ENCODE measurements around the gene HOXC13. TPM values are rescaled to one million over a fixed set of nuclear protein-coding genes. Genes with fewer than 3 reads are reported as not detected.

Gene HOXC13
- total RNA-seq, 1 donor from 2014 or later, result not detected

DNA sequence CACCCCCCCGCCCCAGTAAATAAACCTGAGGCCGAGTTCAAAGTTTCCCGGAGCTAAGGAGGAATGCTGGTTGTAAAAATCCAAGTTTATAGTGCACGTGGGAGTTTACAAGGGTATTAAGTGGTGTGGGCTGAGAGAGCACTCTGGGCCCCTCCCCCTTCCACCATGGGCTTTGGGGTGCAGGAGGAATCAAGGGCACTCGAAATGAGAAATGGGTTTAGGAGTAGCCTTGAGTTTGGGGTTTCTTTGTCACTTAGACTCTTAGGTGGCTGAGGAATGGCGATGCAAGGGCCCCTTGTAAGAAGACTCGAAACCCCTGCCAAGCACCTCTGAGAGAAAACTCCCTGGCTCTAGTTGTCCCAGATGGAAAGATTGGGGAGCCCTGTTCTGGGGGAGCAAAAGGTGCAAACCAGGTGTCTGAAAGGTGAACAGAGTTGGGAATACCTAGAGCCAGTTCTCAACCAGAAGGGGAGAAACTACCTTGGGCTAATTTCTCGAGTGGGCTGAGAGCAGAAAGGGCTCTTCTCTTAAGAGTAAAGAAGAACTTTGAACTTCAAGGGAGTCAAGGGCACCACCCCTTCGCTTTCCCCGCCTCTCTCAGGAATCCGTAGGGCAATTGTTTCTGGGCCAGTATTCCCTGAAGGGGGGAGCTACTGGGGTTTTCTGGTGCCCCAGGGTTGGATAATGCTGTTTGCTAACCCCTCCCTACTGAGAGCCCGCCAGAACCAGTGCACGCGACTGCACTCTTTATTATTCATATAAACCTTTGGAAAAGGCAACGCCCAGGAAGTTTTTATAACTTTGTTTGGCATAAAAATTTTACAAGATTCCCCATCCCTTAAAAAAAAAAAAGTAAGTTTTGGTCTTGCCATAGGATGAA, 40.1 kb downstream of the HOXC13 start:
- Histone ChIP-seq H3K27me3 (peaks cover 99% of the 10 kb centered on the region), H3K4me1 (peaks cover 10% of the 10 kb centered on the region), H3K36me3 (no peaks in the 10 kb centered on the region), H3K27ac (no peak overlapping the region), H3K4me3 (no peak overlapping the region), H3K9me3 (no peaks in the 10 kb centered on the region)
- DNase-seq (no peak), ATAC-seq (no peak)
- intact Hi-C loops (cut with DNase I), result no loop called here
- TF ChIP-seq, protein P1, sequence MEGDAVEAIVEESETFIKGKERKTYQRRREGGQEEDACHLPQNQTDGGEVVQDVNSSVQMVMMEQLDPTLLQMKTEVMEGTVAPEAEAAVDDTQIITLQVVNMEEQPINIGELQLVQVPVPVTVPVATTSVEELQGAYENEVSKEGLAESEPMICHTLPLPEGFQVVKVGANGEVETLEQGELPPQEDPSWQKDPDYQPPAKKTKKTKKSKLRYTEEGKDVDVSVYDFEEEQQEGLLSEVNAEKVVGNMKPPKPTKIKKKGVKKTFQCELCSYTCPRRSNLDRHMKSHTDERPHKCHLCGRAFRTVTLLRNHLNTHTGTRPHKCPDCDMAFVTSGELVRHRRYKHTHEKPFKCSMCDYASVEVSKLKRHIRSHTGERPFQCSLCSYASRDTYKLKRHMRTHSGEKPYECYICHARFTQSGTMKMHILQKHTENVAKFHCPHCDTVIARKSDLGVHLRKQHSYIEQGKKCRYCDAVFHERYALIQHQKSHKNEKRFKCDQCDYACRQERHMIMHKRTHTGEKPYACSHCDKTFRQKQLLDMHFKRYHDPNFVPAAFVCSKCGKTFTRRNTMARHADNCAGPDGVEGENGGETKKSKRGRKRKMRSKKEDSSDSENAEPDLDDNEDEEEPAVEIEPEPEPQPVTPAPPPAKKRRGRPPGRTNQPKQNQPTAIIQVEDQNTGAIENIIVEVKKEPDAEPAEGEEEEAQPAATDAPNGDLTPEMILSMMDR (IDR thresholded peaks at IDR 0.05), result no peak

DNA sequence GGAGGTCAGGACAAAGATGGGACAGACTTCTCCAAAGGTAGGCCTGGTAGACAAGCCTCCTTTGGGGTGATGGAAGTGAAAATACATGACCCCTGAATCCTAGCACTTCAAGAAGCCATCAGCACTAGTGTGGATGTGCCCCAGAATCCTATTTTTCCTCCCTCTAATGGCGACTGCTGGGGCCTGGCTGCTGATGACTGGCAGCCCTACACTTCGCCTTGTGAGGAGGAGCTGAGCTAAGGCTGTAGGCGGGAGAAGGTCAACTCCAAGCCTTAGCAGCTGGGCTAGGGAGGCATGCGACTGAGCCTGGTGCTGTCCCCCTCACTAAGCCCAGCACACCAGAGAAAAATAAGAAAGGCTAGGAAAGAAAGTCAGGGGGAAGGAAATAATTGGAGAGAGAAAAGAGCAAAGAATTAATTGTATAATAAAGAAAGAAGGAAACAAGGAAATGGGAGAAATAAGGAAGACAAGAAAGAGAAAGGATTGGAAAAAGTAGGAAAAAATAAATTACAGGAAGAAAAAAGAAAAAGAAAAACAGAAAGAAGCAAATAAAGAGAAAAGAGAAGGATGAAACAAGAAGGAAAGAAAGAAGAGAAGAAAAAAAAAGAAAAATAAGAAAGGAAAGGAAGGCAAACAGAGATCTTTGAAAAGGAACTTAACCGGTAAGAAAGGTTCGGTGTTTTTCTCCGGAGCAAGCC, 41.6 kb downstream of the HOXC13 start:
- TF ChIP-seq, protein P1 (IDR thresholded peaks at IDR 0.05), result no peak
- no peak overlapping the region for H3K4me3 ChIP-seq
- ATAC-seq (no peak), DNase-seq (no peak)
- H3K4me1 ChIP-seq, result peaks cover 2% of the 10 kb centered on the region
- H3K27me3 ChIP-seq, result peaks cover 99% of the 10 kb centered on the region
- H3K27ac ChIP-seq, result no peak overlapping the region
- H3K36me3 ChIP-seq, result no peaks in the 10 kb centered on the region
- intact Hi-C loops (cut with DNase I), result no loop called here
- H3K9me3 ChIP-seq, result no peaks in the 10 kb centered on the region

DNA sequence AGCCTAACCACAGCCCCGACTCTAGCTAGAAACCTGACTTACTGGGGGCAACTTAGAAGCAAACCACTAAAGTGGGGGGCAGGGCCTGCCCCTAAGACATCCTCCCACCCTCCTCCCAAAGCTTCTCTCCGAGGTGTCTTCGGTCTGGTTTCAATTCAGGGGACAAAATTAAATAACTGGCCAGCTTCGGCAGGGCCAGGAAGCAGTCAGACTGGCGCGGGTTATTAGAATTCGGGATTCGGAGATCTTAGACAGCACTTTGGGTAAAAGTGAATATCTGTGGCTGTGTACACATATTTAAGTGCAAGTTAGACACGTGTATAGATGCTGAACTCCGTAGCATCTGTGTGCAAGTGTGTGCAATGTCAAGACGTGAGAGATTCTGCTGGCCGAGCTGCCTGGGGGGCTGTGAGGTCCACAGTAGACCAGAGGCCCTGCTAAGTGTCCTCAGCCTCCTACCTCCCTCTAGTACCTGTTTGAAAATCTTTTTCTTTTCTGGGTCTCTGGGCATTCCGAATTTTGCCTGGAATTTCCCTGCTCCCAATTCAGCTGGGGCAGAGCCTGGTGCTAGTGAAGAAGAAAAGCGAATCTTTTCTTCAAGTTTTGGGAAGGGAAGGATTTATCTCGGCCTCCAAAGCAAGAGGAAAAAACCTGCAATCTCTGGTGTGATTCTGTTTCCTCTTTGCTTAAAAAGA, 42.3 kb downstream of the HOXC13 start:
- Histone ChIP-seq H3K4me3 (no peak overlapping the region), H3K36me3 (no peaks in the 10 kb centered on the region), H3K4me1 (peaks cover 3% of the 10 kb centered on the region), H3K27ac (no peak overlapping the region), H3K9me3 (no peaks in the 10 kb centered on the region), H3K27me3 (peaks cover 99% of the 10 kb centered on the region)
- TF ChIP-seq, protein P1 (IDR thresholded peaks at IDR 0.05), result no peak
- intact Hi-C loops (cut with DNase I), result no loop called here
- ATAC-seq (no peak), DNase-seq (no peak)

DNA sequence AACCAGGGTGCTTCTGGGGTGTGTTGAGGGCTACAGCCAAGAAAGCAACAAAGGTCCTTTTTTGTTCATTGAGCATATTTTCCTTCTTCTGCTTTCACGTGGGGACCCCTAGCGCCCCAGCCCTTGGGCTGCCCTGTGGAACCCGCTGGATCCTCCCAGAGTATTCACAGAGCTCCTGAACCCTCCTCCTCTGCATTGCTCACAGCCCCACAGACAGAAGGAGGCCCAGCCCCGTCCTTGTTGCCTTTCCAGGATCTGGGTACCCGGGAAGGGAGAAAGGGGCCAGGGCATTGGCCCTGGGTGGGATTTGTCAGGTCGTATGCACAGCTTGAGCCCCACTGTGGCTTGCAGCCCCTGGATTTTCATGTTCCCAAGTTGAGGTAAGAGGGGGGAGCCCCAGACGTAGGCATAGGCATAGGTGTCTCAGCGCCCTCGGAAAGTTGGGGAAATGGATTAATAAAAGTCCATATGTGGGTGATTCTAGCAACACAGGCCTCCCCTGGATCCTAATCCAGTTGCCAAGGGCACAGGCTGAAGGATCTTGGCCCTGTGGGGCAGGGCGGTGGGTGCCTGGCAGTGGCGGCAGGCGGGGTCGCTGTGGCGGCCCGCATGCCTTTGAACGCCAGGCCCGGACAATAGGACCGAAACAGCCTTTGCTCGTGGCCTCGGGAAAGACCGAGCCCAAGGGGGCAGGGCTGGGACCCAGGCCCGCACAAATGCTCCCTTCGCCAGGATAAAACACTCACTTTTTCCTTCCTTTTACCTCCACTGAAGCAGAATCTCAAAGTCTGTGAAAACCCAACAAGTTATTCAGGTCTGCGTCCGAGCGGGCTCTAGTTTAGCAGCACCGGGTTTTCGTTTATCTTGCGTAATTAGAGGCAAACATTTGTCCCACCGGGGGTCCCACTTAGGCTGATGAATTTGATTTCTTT, 43.3 kb downstream of the HOXC13 start:
- H3K27ac ChIP-seq, result no peak overlapping the region
- no peaks in the 10 kb centered on the region for H3K9me3 ChIP-seq
- intact Hi-C loops (cut with DNase I), result no loop called here
- H3K27me3 ChIP-seq, result peaks cover 99% of the 10 kb centered on the region
- DNase-seq (no peak), ATAC-seq (no peak)
- TF ChIP-seq, protein P1 (IDR thresholded peaks at IDR 0.05), result no peak
- no peak overlapping the region for H3K4me3 ChIP-seq
- no peaks in the 10 kb centered on the region for H3K36me3 ChIP-seq
- H3K4me1 ChIP-seq, result peaks cover 7% of the 10 kb centered on the region
